ENCODE results near the gene ITGB8.
A peak's percentile ranks its signal among the peaks of the same experiment; 100 is the strongest.

The ITGB8 gene

DNA sequence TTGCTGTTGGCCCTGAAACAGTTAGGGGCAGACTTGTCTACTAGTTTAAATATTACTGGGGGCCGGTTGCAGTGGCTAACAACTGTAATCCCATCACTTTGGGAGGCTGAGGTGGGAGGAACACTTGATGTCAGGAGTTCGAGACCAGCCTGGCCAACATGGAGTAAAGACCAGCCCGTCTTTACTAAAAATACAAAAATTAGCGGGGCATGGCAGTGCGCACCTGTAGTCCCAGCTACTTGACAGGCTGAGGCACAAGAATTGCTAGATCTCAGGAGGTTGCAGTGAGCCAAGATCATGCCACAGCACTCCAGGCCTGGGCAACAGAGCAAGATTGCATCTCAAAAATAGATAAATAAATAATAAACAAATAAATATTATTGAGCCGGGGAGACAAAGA is 7.6 kb downstream of the ITGB8 start:
- peaks cover 13% of the 10 kb centered on the region for H3K36me3 ChIP-seq (ENCODE audit: insufficient read depth, insufficient read length, low read length)
- H3K4me3 ChIP-seq (ENCODE audit: insufficient read length, low read depth): no peak overlapping the region
- H3K9ac ChIP-seq (ENCODE audit: insufficient read length, low read depth): no peak overlapping the region
- DNase-seq (ENCODE audit: low read depth, low spot score): no peak
- no peaks in the 10 kb centered on the region for H3K4me1 ChIP-seq (ENCODE audit: insufficient read depth, insufficient read length)
- H3K27me3 ChIP-seq (ENCODE audit: insufficient read depth, insufficient read length): no peaks in the 10 kb centered on the region
- TF ChIP-seq ZNF274 (IDR thresholded peaks at IDR 0.05; ENCODE audit: low read depth, low read length) (no peak), YY1 (IDR thresholded peaks at IDR 0.05; ENCODE audit: insufficient read depth, insufficient read length) (no peak), SUZ12 (IDR thresholded peaks at IDR 0.05; ENCODE audit: extremely low read depth, insufficient read depth, insufficient read length) (no peak)
- no peaks in the 10 kb centered on the region for H3K9me3 ChIP-seq (ENCODE audit: insufficient read depth, low read length)

DNA sequence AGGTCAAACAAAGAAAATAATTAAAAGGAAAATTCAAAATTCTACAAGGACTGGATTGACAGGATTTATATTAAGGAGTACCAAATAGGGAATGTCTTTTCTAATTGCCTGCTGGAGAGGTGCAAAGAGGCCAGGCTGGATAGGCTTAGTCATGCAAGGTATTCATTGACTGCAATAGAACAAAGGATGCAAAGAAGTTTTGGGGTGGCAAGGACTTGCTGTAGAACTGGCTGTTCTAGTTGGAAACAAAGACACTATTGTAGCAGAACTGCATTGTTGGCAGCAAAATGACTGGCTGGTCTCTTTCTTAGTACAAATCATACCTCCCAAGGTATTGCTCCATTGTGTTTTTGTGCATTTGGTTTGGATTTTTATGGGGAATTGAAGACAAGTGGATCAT is 10.1 kb downstream of the ITGB8 start:
- TF ChIP-seq YY1 (IDR thresholded peaks at IDR 0.05; ENCODE audit: insufficient read depth, insufficient read length) (no peak), ZNF274 (IDR thresholded peaks at IDR 0.05; ENCODE audit: low read depth, low read length) (no peak)
- no peak overlapping the region for H3K9ac ChIP-seq (ENCODE audit: insufficient read length, low read depth)
- H3K4me1 ChIP-seq (ENCODE audit: insufficient read depth, insufficient read length): no peaks in the 10 kb centered on the region
- DNase-seq (ENCODE audit: low read depth, low spot score): peak; percentile 42
- H3K9me3 ChIP-seq (ENCODE audit: insufficient read depth, low read length): no peaks in the 10 kb centered on the region
- no peaks in the 10 kb centered on the region for H3K27me3 ChIP-seq (ENCODE audit: insufficient read depth, insufficient read length)
- H3K4me3 ChIP-seq (ENCODE audit: insufficient read length, low read depth): no peak overlapping the region
- H3K36me3 ChIP-seq (ENCODE audit: insufficient read depth, insufficient read length, low read length): peaks cover 15% of the 10 kb centered on the region

DNA sequence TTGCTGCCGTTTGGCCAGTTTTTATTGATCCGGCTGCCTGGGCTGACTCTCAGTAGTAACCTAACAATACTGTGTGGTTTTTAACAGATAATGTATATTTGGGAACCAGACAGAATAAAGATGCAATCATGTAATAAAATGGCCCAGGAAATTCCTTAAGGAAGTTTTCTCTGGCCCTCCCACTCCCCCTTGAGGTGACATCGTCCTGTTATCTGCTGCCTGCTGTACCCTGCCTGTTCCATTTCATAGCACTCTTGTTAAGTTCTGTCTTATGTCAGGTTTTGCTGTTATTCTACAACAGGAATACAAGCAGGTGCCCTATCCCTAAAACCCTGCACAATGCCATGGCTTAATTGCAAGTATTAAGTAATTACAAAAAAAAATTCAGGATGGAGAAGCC is 12.5 kb downstream of the ITGB8 start:
- no peaks in the 10 kb centered on the region for H3K9me3 ChIP-seq (ENCODE audit: insufficient read depth, low read length)
- peaks cover 8% of the 10 kb centered on the region for H3K36me3 ChIP-seq (ENCODE audit: insufficient read depth, insufficient read length, low read length)
- no peaks in the 10 kb centered on the region for H3K4me1 ChIP-seq (ENCODE audit: insufficient read depth, insufficient read length)
- no peak overlapping the region for H3K4me3 ChIP-seq (ENCODE audit: insufficient read length, low read depth)
- no peak overlapping the region for H3K9ac ChIP-seq (ENCODE audit: insufficient read length, low read depth)
- H3K27me3 ChIP-seq (ENCODE audit: insufficient read depth, insufficient read length): no peaks in the 10 kb centered on the region
- TF ChIP-seq YY1 (IDR thresholded peaks at IDR 0.05; ENCODE audit: insufficient read depth, insufficient read length) (no peak), SUZ12 (IDR thresholded peaks at IDR 0.05; ENCODE audit: extremely low read depth, insufficient read depth, insufficient read length) (no peak), ZNF274 (IDR thresholded peaks at IDR 0.05; ENCODE audit: low read depth, low read length) (no peak)
- DNase-seq (ENCODE audit: low read depth, low spot score): no peak

DNA sequence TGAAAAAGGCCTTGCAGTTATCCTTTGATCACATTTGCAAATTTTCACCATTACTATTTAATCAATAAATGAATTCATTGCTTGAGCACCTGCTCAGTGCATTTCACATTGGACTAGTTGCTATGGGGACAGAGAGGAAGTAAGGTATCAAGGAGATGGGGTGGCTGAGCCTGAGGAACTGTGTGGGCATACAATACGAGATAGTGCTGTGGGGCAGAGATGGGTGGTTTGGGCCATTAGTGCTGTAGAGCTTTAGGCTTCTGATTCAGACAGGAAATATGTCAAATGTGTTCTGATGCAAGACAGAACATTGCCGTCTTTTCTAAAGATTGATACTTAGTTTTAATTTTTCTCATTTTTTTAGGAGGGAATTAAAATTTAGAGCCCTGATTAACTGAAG is 13.2 kb downstream of the ITGB8 start:
- no peak overlapping the region for H3K9ac ChIP-seq (ENCODE audit: insufficient read length, low read depth)
- TF ChIP-seq SUZ12 (IDR thresholded peaks at IDR 0.05; ENCODE audit: extremely low read depth, insufficient read depth, insufficient read length) (no peak), YY1 (IDR thresholded peaks at IDR 0.05; ENCODE audit: insufficient read depth, insufficient read length) (no peak), ZNF274 (IDR thresholded peaks at IDR 0.05; ENCODE audit: low read depth, low read length) (no peak)

DNA sequence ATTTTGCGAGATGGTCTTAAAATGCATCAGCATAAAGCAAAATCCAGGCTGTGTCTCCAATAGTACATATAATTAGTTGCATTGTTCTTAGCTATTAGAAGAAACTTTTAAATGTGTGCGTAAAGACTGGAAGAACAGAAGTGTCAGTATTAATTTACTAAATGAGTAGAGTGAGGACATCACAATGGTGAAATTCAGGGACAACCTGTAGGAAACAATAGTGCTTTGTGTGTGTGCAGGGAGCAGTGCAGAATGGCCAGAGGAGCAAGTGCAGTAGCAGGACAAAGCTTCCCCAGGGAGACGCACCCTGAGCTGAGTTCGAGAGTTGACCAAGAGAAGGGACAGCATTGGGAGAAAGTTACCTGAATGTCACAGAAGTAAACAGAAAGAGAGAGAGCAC is 13.7 kb downstream of the ITGB8 start:
- no peak overlapping the region for H3K9ac ChIP-seq (ENCODE audit: insufficient read length, low read depth)
- TF ChIP-seq SUZ12 (IDR thresholded peaks at IDR 0.05; ENCODE audit: extremely low read depth, insufficient read depth, insufficient read length) (no peak), ZNF274 (IDR thresholded peaks at IDR 0.05; ENCODE audit: low read depth, low read length) (no peak), YY1 (IDR thresholded peaks at IDR 0.05; ENCODE audit: insufficient read depth, insufficient read length) (no peak)
- no peaks in the 10 kb centered on the region for H3K9me3 ChIP-seq (ENCODE audit: insufficient read depth, low read length)

More for the DNA sequence above, 13.2 kb downstream of the ITGB8 start:
- Histone ChIP-seq H3K9me3 (ENCODE audit: insufficient read depth, low read length) (no peaks in the 10 kb centered on the region), H3K4me3 (ENCODE audit: insufficient read length, low read depth) (no peak overlapping the region), H3K4me1 (ENCODE audit: insufficient read depth, insufficient read length) (no peaks in the 10 kb centered on the region), H3K36me3 (ENCODE audit: insufficient read depth, insufficient read length, low read length) (peaks cover 8% of the 10 kb centered on the region), H3K27me3 (ENCODE audit: insufficient read depth, insufficient read length) (no peaks in the 10 kb centered on the region)
- no peak for DNase-seq (ENCODE audit: low read depth, low spot score)

DNA sequence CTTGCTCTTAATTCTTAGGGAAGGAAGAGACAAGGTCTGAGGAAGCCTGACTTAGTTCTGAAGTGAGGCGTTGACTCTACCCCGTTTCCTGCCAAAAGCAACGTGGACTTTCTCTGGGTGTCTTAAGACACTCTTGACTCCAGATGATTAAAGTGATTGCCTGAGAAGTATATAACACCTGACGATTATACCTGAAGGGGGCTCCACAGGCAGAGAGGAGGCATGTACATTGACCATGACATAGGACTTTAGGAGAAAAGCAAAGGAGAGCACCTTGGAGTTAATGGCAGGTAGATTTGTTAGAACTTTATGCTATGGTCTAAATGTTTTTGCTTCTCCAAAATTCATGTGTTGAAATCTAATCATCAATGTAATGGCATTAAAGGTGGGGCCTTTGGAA is 15.9 kb downstream of the ITGB8 start:
- DNase-seq (ENCODE audit: low read depth, low spot score): no peak

More for the DNA sequence above, 13.7 kb downstream of the ITGB8 start:
- DNase-seq (ENCODE audit: low read depth, low spot score): no peak
- H3K4me1 ChIP-seq (ENCODE audit: insufficient read depth, insufficient read length): no peaks in the 10 kb centered on the region
- H3K36me3 ChIP-seq (ENCODE audit: insufficient read depth, insufficient read length, low read length): peaks cover 8% of the 10 kb centered on the region
- no peak overlapping the region for H3K4me3 ChIP-seq (ENCODE audit: insufficient read length, low read depth)
- no peaks in the 10 kb centered on the region for H3K27me3 ChIP-seq (ENCODE audit: insufficient read depth, insufficient read length)

DNA sequence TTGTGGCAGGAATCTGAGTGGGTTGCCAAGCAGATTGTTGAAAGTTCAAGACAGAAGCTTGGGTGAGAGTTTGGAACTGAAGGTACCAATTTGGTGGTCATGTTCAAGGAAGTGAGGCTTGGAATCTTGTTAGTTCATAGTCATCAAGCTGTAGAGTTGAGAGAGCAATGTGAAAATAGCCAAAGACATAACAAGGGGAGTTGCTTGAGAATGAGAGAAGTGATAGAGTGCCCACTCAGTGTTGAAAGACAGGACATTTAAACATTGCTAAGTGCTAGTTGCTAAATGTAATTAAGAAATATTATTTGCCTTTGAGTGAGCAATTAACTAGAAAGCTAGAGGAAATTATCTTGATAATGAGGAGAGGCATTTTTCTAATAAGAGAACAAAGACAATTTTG is 17.0 kb downstream of the ITGB8 start:
- H3K9ac ChIP-seq (ENCODE audit: insufficient read length, low read depth): no peak overlapping the region
- no peaks in the 10 kb centered on the region for H3K27me3 ChIP-seq (ENCODE audit: insufficient read depth, insufficient read length)
- TF ChIP-seq ZNF274 (IDR thresholded peaks at IDR 0.05; ENCODE audit: low read depth, low read length) (no peak), SUZ12 (IDR thresholded peaks at IDR 0.05; ENCODE audit: extremely low read depth, insufficient read depth, insufficient read length) (no peak), YY1 (IDR thresholded peaks at IDR 0.05; ENCODE audit: insufficient read depth, insufficient read length) (no peak)
- H3K9me3 ChIP-seq (ENCODE audit: insufficient read depth, low read length): no peaks in the 10 kb centered on the region
- DNase-seq (ENCODE audit: low read depth, low spot score): no peak
- no peaks in the 10 kb centered on the region for H3K4me1 ChIP-seq (ENCODE audit: insufficient read depth, insufficient read length)
- no peak overlapping the region for H3K4me3 ChIP-seq (ENCODE audit: insufficient read length, low read depth)
- H3K36me3 ChIP-seq (ENCODE audit: insufficient read depth, insufficient read length, low read length): peaks cover 8% of the 10 kb centered on the region

More for the DNA sequence above, 15.9 kb downstream of the ITGB8 start:
- Histone ChIP-seq H3K36me3 (ENCODE audit: insufficient read depth, insufficient read length, low read length) (peaks cover 8% of the 10 kb centered on the region), H3K9me3 (ENCODE audit: insufficient read depth, low read length) (no peaks in the 10 kb centered on the region), H3K4me3 (ENCODE audit: insufficient read length, low read depth) (no peak overlapping the region), H3K9ac (ENCODE audit: insufficient read length, low read depth) (no peak overlapping the region), H3K27me3 (ENCODE audit: insufficient read depth, insufficient read length) (no peaks in the 10 kb centered on the region), H3K4me1 (ENCODE audit: insufficient read depth, insufficient read length) (no peaks in the 10 kb centered on the region)
- TF ChIP-seq SUZ12 (IDR thresholded peaks at IDR 0.05; ENCODE audit: extremely low read depth, insufficient read depth, insufficient read length) (no peak), YY1 (IDR thresholded peaks at IDR 0.05; ENCODE audit: insufficient read depth, insufficient read length) (no peak), ZNF274 (IDR thresholded peaks at IDR 0.05; ENCODE audit: low read depth, low read length) (no peak)
